Spinal cord (tissue), 10 donors: ENCODE results near the gene NOXO1. TPM values are rescaled to one million over a fixed set of nuclear protein-coding genes. Genes with fewer than 3 reads are reported as not detected.
"Not testable (repeated sequence)": the region's sequence is repeated elsewhere in the genome, so short reads cannot be mapped to it uniquely, and the experiment has no call there.

ENCODE experiments used
- DNase-seq, 6 donors: peaks; one replicate each; pipeline versions ENCODE4 v3.0.0 to v3.0.0-alpha.2; 2013 to 2015; ENCODE audit warnings: low spot score in 6 of 6, low read depth in 4 of 6
- H3K27ac ChIP-seq: one replicate; pipeline ENCODE4 v1.5.1; 2013; ENCODE audit warnings: low read depth, low read length, control low read depth
- H3K27me3 ChIP-seq: one replicate; pipeline ENCODE4 v1.6.1; 2013; ENCODE audit warnings: low read length; ENCODE audit not compliant: control insufficient read depth, insufficient read depth
- H3K36me3 ChIP-seq: one replicate; pipeline ENCODE4 v1.6.1; 2013; ENCODE audit warnings: low read length; ENCODE audit not compliant: control insufficient read depth, insufficient read depth
- H3K4me1 ChIP-seq: one replicate; pipeline ENCODE4 v1.6.1; 2013; ENCODE audit warnings: low read length; ENCODE audit not compliant: control insufficient read depth, insufficient read depth
- H3K4me3 ChIP-seq: one replicate; pipeline ENCODE4 v1.5.1; 2013; ENCODE audit warnings: low read depth, low read length, control low read depth
- H3K9me3 ChIP-seq: one replicate; pipeline ENCODE4 v1.6.1; 2013; ENCODE audit warnings: low read length; ENCODE audit not compliant: control insufficient read depth, insufficient read depth
- WGBS: methylation state at CpG from one replicate; pipeline ENCODE4 v1.1.5; 2013; ENCODE audit warnings: missing lambda C conversion rate; ENCODE audit not compliant: insufficient coverage; 5-methylcytosine and 5-hydroxymethylcytosine counted together
- polyA plus RNA-seq, 2 donors: library from polyadenylated mRNA; unstranded; fragments of 120-200 nt; gene quantifications; one replicate each; pipeline ENCODE4 v1.2.1, GENCODE V29; 2013; ENCODE audit not compliant: insufficient read length in 2 of 2
- total RNA-seq, 2 donors: library from RNA; depleted of rRNA in 1 of 2; stranded (reverse); fragments of 120-200 nt in 1 of 2; fragments of >200 nt in 1 of 2; gene quantifications; one replicate each; pipeline versions ENCODE4 v1.2.3 to v1.2.4, GENCODE V29; 2013 to 2014
- donor health status: healthy.

Gene NOXO1
- total and polyA plus RNA-seq, 4 donors, result 0.40 to 1.7 (median 1.2) TPM

DNA sequence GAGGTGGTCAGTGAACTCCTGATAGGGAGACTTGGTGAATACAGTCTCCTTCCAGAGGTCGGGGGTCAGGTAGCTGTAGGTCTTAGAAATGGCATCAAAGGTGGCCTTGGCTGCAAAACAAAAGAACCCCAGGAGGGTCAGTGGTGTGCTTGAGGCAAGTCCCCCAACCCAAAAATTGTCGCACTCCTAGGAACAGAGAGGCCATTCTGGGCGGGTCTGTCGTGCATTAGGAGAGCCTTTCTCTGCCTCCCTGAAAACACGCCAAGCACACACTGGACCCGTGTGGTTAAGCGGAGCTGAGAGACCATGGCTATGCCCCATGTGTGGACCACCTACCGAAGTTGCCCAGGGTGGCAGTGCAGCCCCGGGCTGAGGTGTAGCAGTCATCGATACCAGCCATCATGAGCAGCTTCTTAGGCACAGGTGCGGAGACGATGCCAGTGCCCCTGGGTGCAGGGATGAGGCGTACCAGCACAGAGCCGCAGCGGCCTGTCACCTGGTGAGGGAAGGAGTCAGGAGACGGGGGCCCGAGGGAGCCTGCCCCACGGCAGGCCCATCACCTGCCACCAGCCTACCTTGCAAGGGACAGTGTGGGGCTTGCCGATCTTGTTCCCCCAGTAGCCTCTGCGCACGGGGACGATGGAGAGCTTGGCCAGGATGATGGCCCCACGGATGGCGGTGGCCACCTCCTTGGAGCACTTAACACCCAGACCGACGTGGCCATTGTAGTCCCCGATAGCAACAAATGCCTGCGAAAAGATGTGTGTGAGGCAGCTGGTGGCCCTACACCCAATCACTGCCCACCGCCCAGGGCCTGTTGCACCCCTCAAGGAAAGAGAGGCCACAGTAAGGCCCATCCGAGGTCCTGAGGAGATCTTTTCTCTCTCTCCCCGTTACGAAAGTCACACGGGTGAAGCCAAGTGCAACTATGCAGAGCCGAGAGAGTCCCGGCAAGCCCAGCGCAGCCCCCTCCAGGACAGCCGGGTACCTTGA is 18.8 kb downstream of the NOXO1 start:
- not testable (repeated sequence) for DNase-seq, H3K4me3 ChIP-seq, H3K27ac ChIP-seq, H3K9me3 ChIP-seq, H3K27me3 ChIP-seq
- Histone ChIP-seq H3K4me1 (peaks cover 53% of the 10 kb centered on the region), H3K36me3 (peaks cover 38% of the 10 kb centered on the region)
- 87% methylated on average over 17 of the region's 37 CpGs for WGBS

DNA sequence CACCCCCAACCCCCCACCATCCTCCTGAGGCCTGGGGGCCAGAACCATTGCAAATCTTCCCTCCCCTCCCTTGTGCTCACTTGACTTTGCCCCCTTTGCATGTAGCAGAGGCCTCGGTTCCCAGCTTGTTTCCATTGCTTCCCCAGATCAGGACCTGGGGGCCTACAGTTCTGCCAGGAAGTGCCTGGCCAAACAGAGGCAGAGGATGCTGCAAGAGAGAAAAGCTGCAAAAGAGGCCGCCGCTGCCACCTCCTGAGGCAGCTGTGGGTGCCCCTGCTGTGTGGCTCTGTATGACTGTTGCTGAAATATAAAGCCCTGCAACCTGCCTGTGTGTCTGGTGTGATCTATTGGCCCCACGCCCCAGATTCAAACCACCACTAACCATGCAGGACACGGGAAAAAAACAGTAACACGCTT is 19.6 kb downstream of the NOXO1 start:
- Histone ChIP-seq H3K27ac (no peak overlapping the region), H3K4me1 (peaks cover 53% of the 10 kb centered on the region), H3K9me3 (no peaks in the 10 kb centered on the region), H3K4me3 (no peak overlapping the region), H3K27me3 (no peaks in the 10 kb centered on the region), H3K36me3 (peaks cover 31% of the 10 kb centered on the region)
- 54% methylated on average over 3 of the region's 6 CpGs for WGBS
- no peak for DNase-seq

DNA sequence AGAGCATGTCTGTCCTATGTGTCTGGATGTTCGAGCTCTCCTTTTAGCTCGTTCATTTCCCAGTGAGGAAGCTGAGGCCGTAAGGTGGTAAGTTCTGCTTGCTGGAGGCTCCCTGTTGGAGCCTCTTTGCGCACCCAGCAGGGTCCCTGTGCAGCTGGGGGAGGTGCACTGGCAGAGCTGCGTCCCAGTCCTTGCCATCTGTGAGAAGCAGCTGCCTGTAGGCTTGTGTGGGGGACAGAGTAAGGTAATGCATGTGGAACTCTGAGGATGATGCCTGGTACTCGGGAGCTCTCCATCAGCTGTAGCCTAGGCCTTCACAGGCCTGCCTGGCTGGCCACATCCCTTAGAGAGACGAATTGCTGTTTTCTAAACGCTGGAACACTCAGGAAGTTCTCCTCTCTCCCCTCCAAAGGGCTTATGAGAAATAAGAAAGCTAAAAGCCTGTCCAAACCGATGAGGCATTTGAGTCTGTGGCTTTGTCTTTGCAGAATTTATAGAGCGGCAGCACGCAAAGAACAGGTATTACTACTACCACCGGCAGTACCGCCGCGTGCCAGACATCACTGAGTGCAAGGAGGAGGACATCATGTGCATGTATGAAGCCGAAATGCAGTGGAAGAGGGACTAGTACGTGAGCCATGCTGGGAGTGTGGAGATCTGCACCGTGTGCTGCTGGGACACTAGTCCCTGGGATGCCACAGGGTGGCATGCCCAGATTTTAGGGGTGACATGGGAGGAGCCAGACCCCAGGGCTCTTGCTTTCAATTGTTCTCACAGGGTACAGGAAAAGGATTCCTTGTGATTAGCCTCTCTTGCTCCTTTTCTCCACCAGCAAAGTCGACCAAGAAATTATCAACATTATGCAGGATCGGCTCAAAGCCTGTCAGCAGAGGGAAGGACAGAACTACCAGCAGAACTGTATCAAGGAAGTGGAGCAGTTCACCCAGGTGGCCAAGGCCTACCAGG is 20.3 kb downstream of the NOXO1 start:
- Histone ChIP-seq H3K36me3 (peaks cover 28% of the 10 kb centered on the region), H3K27me3 (no peaks in the 10 kb centered on the region), H3K9me3 (no peaks in the 10 kb centered on the region), H3K4me3 (peak overlapping the region; percentile 85), H3K4me1 (peaks cover 50% of the 10 kb centered on the region), H3K27ac (no peak overlapping the region)
- 57% methylated on average over 16 of the region's 20 CpGs for WGBS
- no peak for DNase-seq

DNA sequence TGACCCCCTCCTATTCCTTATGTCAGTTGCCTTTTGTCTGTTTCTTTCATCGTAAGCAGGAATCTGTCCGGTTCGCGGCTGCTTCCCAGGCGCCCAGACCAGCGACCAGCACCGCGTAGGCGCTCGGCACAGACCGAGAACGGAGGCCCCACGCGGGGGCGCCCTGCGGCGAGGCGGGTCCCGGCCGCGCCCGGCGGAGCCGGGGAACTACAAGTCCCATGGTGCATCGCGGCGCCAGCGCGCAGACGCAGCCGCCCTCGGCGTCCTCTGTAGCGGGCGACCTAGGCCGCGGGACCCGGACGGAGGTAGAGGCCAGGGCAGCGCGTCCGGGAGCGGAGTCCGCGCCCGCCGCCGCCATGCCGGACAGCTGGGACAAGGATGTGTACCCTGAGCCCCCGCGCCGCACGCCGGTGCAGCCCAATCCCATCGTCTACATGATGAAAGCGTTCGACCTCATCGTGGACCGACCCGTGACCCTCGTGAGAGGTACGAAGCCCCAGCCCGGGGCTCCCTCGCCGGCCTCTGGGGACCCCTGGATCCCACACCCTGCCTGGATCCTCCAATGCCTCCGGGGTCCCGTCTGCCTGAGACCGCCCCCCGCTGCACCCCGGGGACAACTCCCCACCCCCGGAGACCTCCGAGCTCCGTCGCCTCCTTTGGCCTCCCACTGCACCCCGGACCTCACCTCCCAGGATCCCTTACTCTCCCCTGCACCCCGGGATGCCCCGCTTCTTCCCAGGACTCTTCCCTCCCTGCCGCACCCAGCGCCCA is 21.8 kb downstream of the NOXO1 start, which contains the start of gene NDUFB10:
Gene NDUFB10 (plus strand): TSS at position 270 of the 771 bp plus-strand sequence. CDS start 87 bp downstream, at position 357.
- peak in 4 of 6 donors; percentile 68 to 95 (median 84) for DNase-seq
- H3K27me3 ChIP-seq, result no peaks in the 10 kb centered on the region
- H3K9me3 ChIP-seq, result no peaks in the 10 kb centered on the region
- peaks cover 42% of the 10 kb centered on the region for H3K4me1 ChIP-seq
- H3K27ac ChIP-seq, result peak within 1 kb of the TSS; percentile 40
- under 1% methylated on average over 79 of the region's 79 CpGs for WGBS
- H3K4me3 ChIP-seq, result peak within 1 kb of the TSS; percentile 85
- H3K36me3 ChIP-seq, result peaks cover 25% of the 10 kb centered on the region

DNA sequence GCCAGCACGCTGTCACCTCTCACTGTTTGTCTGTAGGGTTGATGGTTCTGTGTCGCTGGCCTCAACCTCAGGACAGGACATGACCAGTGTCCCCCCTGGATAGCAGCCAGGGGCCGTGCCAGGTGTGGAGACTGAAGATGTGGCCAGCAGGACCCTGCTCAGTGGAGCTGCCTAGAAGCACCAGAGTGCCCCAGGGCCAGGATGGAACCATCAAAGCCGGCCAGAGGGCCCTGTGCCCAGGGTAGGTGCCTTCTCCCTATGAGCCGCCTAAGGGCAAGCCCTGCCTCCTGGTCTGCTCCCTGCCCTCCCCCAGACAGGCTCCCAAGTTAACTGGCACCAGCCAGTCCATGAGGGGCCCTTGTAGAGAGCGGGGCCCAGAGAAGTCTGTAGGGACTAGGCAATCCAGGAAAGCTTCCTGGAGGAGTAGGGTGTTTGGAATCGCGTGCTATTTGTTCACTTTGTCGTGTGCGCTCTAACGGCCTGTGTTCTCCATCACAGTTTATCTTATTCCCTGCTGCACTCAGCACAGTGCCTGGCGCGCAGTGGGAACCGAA is 22.5 kb downstream of the NOXO1 start:
- H3K27me3 ChIP-seq, result no peaks in the 10 kb centered on the region
- 36% methylated on average over 11 of the region's 14 CpGs for WGBS
- peaks cover 21% of the 10 kb centered on the region for H3K36me3 ChIP-seq
- no peak for DNase-seq
- H3K4me1 ChIP-seq, result peaks cover 38% of the 10 kb centered on the region
- H3K4me3 ChIP-seq, result peak overlapping the region; percentile 21
- H3K9me3 ChIP-seq, result no peaks in the 10 kb centered on the region
- no peak overlapping the region for H3K27ac ChIP-seq

DNA sequence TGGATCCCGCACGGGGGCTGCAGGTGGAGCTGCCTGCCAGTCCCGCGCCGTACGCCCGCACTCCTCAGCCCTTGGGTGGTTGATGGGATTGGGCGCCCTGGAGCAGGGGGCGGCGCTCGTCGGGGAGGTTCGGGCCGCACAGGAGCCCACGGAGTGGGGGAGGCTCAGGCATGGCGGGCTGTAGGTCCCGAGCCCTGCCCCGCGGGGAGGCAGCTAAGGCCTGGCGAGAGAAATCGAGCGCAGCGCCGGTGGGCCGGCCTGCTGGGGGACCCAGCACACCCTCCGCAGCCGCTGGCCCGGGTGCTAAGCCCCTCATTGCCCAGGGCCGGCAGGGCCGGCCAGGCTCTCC is 23.2 kb downstream of the NOXO1 start:
- H3K4me3 ChIP-seq, H3K27ac ChIP-seq, H3K27me3 ChIP-seq, H3K9me3 ChIP-seq, DNase-seq: not testable (repeated sequence)
- 61% methylated on average over 30 of the region's 30 CpGs for WGBS
- Histone ChIP-seq H3K36me3 (peaks cover 16% of the 10 kb centered on the region), H3K4me1 (peaks cover 31% of the 10 kb centered on the region)

DNA sequence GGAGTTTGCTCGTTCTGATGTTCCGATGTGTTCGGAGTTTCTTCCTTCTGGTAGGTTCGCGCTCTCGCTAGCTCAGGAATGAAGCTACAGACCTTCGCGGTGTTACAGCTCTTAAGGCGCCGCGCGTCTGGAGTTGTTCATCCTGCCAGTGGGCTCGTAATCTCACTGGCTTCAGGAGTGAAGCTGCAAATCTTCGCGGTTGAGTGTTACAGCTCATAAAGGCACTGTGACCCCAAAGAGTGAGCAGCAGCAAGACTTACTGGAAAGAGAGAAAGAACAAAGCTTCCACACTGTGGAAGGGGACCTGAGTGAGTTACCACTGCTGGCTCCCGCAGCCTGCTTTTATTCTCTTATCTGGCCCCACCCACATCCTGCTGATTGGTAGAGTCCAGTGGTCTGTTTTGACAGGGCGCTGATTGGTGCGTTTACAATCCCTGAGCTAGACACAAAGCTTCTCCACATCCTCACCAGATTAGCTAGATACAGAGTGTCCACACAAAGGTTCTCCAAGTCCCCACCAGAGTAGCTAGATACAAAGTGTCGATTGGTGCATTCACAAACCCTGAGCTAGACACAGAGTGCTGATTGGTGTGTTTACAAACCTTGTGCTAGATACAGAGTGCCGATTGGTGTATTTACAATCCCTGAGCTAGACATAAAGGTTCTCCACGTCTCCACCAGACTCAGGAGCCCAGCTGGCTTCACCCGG is 23.7 kb downstream of the NOXO1 start:
- H3K27me3 ChIP-seq, H3K27ac ChIP-seq, DNase-seq, H3K4me3 ChIP-seq, H3K9me3 ChIP-seq: not testable (repeated sequence)
- Histone ChIP-seq H3K4me1 (peaks cover 26% of the 10 kb centered on the region), H3K36me3 (peaks cover 11% of the 10 kb centered on the region)
- 92% methylated on average over 18 of the region's 22 CpGs for WGBS

DNA sequence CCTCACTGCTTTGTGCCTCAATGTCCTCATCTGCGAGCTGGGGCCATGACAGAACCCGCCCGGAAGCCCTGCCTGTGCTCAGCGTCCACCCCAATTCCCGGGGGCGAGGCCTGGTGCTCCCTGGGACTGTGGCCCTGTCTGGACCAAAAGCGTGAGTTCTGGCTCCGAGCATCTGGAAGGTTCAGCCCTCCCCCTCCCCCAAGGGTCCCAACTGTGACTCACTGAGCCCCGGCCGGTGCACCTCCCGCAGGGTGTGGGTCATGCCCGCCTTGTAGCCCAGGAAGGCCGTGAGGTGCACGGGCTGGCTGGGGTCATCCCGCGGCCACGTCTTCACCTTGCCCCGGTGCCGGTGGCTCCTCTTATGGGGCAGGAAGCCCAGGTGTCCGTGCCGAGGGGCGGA is 27.5 kb downstream of the NOXO1 start:
- Histone ChIP-seq H3K27ac (no peak overlapping the region), H3K9me3 (no peaks in the 10 kb centered on the region), H3K4me1 (peaks cover 2% of the 10 kb centered on the region), H3K27me3 (no peaks in the 10 kb centered on the region), H3K36me3 (no peaks in the 10 kb centered on the region), H3K4me3 (no peak overlapping the region)
- DNase-seq, result no peak
- WGBS, result 92% methylated on average over 19 of the region's 22 CpGs
